GM10266 (cell line): ENCODE results near the gene UTRN.

ENCODE experiments used
- DNase-seq: peaks from one replicate; pipeline ENCODE4 v3.0.0; 2012; ENCODE audit errors: extremely low spot score
- TF ChIP-seq, protein P1 (sequence below): IDR thresholded peaks from 2 replicates; pipeline ENCODE4 v1.5.1; 2012; ENCODE audit warnings: mild to moderate bottlenecking, low read depth; ENCODE audit not compliant: control insufficient read depth, insufficient read depth; ENCODE audit errors: missing control alignments

Gene UTRN

DNA sequence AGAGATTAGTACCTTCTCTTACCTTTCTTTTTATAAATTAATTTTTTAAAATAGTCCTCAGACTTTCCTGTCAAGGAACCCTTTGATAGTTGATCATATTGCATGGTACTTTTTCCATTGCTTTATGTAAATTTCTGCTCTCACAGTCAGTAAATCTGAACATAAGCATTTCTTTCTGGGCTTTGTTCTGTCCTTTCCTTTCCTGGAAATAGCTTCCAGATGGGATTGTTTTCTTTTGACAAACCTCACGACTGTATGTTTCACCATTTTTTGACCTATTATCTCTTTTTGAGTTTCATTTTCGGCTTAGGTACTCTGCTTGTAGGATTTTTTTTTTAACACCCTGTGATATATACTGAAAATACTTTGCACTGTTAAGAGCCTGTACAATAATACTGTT lies 32.6 kb downstream of the UTRN start:
- TF ChIP-seq, protein P1, sequence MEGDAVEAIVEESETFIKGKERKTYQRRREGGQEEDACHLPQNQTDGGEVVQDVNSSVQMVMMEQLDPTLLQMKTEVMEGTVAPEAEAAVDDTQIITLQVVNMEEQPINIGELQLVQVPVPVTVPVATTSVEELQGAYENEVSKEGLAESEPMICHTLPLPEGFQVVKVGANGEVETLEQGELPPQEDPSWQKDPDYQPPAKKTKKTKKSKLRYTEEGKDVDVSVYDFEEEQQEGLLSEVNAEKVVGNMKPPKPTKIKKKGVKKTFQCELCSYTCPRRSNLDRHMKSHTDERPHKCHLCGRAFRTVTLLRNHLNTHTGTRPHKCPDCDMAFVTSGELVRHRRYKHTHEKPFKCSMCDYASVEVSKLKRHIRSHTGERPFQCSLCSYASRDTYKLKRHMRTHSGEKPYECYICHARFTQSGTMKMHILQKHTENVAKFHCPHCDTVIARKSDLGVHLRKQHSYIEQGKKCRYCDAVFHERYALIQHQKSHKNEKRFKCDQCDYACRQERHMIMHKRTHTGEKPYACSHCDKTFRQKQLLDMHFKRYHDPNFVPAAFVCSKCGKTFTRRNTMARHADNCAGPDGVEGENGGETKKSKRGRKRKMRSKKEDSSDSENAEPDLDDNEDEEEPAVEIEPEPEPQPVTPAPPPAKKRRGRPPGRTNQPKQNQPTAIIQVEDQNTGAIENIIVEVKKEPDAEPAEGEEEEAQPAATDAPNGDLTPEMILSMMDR: no peak
- no peak for DNase-seq

DNA sequence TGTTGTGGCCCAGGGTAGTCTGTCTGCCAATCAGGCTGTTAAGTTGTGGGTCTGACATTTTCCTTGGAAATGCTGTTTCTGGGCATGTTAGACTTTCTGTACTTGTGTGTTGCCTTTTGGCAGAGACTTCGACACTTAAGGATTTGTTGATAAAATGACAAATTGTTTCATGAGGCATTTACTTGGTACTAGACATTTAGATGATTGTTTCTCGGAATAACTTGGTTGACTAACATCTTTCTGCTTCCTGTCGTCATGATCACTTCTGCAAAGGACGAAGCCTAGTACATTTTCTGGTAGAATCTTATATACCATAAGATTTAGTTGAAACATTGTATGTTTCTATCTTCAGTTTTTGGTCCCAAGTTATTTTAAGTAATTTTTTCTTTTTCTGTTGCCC lies 34.1 kb downstream of the UTRN start:
- TF ChIP-seq, protein P1: no peak
- no peak for DNase-seq

DNA sequence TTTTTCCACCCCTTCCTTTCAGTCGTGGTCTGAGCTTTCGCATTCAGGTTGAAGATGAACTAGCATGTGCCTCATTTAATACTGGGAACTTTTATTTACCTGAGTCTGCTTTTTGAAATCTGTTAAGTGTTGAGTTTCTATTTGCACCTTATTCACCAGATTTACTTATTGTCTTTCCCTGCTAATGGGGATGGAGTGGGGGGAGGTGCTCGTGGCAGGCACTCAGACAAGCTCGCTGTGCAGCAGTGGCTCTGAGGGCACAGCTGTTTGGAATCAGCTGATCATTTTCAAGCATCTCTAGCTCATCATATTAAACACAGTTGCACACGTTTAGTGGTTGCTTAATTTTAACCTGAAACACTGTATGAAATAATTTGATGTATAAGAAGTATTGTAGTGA lies 35.6 kb downstream of the UTRN start:
- TF ChIP-seq, protein P1: no peak
- no peak for DNase-seq

DNA sequence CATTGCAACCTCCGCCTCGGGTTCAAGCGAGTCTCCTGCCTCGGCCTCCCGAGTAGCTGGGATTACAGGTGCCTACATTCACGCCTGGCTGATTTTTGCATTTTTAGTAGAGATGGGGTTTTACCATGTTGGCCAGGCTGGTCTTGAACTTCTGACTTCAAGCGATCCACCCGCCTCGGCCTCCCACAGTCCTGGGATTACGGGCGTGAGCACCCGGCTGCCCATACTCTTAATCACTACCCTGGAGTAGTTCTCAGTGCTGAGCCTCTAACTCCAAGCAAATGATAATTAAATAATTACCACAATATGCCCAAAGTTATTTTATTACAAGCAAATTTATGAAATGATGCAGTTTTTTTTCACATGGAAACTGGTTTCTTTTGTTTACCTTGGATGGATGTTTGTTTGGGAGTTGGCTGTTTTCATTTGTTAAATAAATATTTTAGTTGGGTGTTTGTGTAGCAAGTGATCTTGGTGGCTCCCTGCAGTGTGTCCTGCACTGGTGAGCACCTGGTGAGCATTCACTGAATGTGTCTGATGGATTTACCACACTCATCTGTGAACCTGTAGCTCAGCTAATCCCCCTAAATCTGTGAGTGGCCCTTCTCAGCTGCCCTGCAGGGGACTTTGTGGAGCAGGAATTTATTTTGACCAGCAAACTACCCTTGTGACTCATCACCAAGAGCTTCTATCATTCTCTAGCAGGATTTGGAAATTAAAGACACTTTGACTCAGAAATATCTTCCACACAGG lies 36.9 kb downstream of the UTRN start:
- TF ChIP-seq, protein P1: no peak
- no peak for DNase-seq

DNA sequence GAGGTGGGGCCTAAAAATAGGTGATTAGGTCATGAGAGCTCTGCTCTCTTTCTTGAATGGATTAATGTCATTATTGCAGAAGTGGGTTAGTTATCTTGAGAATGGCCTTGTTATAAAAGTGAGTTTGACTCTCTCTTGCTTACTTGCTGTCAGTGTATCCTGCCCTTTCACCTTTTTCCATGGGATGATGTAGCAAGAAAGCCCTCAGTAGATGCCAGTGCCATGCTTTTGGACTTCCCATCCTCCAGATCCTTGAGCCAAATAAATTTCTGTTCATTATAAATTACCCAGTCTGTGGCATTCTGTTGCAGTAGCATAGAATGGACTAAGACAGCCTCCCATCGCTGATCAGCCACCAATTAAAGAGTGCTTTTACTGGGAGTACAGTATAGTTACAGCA lies 40.1 kb downstream of the UTRN start:
- TF ChIP-seq, protein P1: no peak
- DNase-seq: no peak

DNA sequence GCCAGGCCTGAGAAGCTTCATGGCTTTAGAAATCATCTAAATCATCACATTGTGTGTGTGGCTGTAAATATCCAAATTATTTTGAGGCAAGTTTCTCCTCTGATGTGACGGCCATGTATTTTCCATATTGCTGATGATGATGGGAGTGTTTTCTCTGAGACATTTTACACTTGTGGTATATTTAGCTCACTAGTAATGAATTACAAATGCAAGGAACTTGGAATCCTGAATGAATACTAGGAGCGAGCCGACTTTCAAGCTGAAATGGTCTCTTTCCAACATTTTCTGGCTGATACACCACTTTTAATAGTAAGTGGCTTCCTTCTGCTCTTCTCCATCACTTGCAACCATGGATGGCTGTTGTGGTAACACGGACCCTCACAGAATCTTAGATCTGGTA lies 41.3 kb downstream of the UTRN start:
- DNase-seq: no peak
- TF ChIP-seq, protein P1: no peak

DNA sequence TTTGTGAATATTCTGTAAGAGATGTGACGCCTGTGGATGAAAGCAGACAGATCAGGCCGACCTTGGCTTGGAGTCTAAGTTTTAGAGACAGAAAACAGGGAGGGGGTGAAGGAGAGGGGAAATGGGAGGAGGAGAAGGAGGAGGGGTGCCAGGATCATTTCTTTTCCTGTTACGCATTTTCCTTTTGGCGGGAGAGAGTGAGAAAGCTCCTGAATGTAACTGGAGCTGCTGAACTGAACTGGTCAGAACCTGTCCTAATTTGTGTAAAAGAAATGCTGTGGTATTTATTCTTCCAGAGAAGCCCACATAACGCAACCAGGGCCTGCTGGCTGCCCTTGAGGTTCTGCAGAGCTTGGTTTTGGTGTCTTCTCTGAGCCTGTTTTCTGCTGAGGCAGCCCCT lies 41.9 kb downstream of the UTRN start:
- TF ChIP-seq, protein P1: no peak
- DNase-seq: no peak
